Nephron (organoid): ENCODE measurements around the gene SLC22A17.
"Not testable (repeated sequence)": the region's sequence is repeated elsewhere in the genome, so short reads cannot be mapped to it uniquely, and the experiment has no call there.

Experiments used
- H3K27ac Mint-ChIP-seq, 3 experiments: 2 replicates each; pipeline ENCODE4 v1.8.0; 2020; ENCODE audit warnings: mixed read lengths in 3 of 3, mild to moderate bottlenecking in 2 of 3, moderate library complexity in 1 of 3
- H3K27me3 Mint-ChIP-seq: 2 replicates; pipeline ENCODE4 v1.8.0; 2021; ENCODE audit warnings: low read depth, mild to moderate bottlenecking, moderate library complexity, mixed read lengths
- H3K36me3 Mint-ChIP-seq: 2 replicates; pipeline ENCODE4 v1.8.0; 2020; ENCODE audit warnings: low read depth, mixed read lengths
- H3K4me1 Mint-ChIP-seq: 2 replicates; pipeline ENCODE4 v1.8.0; 2020; ENCODE audit warnings: mixed read lengths
- H3K4me3 Mint-ChIP-seq, 3 experiments: 2 replicates each; pipeline ENCODE4 v1.8.0; 2020; ENCODE audit warnings: mild to moderate bottlenecking in 3 of 3, mixed read lengths in 3 of 3, moderate library complexity in 2 of 3
- H3K9me3 Mint-ChIP-seq: 2 replicates; pipeline ENCODE4 v1.8.0; 2020; ENCODE audit warnings: mixed read lengths
- TF ChIP-seq, protein P1 (sequence below), 3 experiments: fragments of 200-600 bp; sonication (generic); IDR thresholded peaks; one replicate each; pipeline ENCODE4 v1.5.0; 2021; ENCODE audit warnings: antibody characterized with exemption in 3 of 3; ENCODE audit not compliant: unreplicated experiment in 3 of 3

SLC22A17 gene

DNA sequence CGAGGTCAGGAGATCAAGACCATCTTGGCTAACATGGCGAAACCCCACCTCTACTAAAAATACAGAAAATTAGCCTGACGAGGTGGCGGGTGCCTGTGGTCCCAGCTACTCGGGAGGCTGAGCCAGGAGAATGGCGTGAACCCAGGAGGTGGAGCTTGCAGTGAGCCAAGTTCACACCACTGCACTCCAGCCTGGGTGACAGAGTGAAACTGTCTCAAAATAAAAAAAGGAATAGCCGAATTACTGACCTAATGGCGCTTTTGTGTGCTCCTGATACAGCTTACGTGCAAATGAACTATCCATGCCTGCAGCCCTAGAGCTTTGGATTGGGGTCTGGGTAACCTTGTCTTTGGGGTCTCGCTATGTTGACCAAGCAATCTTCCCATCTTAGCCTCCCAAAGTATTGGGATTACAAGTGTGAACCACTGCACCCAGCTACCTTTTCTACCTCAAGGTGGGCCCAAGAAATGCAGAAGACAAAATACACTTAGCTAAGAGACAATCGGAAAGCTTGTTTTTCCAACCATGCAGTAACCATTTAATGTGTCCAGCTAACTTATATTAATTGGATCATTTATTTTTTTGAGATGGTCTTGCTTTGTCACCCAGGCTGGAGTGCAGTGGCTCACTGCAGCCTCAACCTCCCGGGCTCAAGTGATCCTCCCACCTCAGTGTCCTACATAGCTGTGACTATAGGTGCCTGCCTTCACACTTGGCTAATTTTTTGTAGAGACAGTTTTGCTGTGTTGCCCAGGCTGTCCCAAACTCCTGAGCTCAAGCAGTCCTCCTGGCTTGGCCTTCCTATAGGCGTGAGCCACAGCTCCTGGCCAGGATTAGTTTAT is 26.0 kb downstream of the SLC22A17 start:
- no peaks in the 10 kb centered on the region for H3K27me3 Mint-ChIP-seq
- H3K27ac Mint-ChIP-seq, result peak overlapping the region; percentile 20 to 68 (median 21)
- H3K4me3 Mint-ChIP-seq, result peak overlapping the region in 1 of 3 experiments; percentile 61
- TF ChIP-seq, protein P1, sequence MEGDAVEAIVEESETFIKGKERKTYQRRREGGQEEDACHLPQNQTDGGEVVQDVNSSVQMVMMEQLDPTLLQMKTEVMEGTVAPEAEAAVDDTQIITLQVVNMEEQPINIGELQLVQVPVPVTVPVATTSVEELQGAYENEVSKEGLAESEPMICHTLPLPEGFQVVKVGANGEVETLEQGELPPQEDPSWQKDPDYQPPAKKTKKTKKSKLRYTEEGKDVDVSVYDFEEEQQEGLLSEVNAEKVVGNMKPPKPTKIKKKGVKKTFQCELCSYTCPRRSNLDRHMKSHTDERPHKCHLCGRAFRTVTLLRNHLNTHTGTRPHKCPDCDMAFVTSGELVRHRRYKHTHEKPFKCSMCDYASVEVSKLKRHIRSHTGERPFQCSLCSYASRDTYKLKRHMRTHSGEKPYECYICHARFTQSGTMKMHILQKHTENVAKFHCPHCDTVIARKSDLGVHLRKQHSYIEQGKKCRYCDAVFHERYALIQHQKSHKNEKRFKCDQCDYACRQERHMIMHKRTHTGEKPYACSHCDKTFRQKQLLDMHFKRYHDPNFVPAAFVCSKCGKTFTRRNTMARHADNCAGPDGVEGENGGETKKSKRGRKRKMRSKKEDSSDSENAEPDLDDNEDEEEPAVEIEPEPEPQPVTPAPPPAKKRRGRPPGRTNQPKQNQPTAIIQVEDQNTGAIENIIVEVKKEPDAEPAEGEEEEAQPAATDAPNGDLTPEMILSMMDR (IDR thresholded peaks at IDR 0.05; ENCODE audit: unreplicated experiment in 3 of 3), result no peak
- H3K4me1 Mint-ChIP-seq, result peaks cover 22% of the 10 kb centered on the region
- peaks cover 40% of the 10 kb centered on the region for H3K36me3 Mint-ChIP-seq
- no peaks in the 10 kb centered on the region for H3K9me3 Mint-ChIP-seq

DNA sequence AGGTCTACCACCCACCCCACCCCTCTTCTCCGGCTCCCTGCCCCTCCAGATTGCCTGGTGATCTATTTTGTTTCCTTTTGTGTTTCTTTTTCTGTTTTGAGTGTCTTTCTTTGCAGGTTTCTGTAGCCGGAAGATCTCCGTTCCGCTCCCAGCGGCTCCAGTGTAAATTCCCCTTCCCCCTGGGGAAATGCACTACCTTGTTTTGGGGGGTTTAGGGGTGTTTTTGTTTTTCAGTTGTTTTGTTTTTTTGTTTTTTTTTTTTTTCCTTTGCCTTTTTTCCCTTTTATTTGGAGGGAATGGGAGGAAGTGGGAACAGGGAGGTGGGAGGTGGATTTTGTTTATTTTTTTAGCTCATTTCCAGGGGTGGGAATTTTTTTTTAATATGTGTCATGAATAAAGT is 26.9 kb downstream of the SLC22A17 start:
- not testable (repeated sequence) for H3K9me3 Mint-ChIP-seq, H3K27me3 Mint-ChIP-seq
- Mint-ChIP-seq H3K27ac (peak overlapping the region; percentile 14 to 69 (median 24)), H3K36me3 (peaks cover 41% of the 10 kb centered on the region), H3K4me1 (peaks cover 22% of the 10 kb centered on the region), H3K4me3 (peak overlapping the region; percentile 7 to 17 (median 15))

DNA sequence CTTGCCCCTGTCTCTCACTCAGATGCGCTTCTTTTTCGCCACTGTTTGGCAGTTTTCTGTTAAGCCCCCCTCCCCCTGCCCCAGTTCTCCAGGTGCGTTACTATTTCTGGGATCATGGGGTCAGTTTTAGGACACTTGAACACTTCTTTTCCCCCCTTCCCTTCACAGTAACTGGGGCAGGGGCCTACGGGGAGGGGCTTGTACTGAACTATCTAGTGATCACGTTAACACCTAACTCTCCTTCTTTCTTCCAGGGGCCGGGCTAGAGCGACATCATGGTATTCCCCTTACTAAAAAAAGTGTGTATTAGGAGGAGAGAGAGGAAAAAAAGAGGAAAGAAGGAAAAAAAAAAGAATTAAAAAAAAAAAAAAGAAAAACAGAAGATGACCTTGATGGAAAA is 27.7 kb downstream of the SLC22A17 start:
- H3K36me3 Mint-ChIP-seq, result peaks cover 46% of the 10 kb centered on the region
- H3K27ac Mint-ChIP-seq, result peak overlapping the region in 2 of 3 experiments; percentile 46 to 79
- H3K27me3 Mint-ChIP-seq, result no peaks in the 10 kb centered on the region
- peak overlapping the region; percentile 22 to 64 (median 62) for H3K4me3 Mint-ChIP-seq
- H3K4me1 Mint-ChIP-seq, result peaks cover 28% of the 10 kb centered on the region
- H3K9me3 Mint-ChIP-seq, result no peaks in the 10 kb centered on the region
- TF ChIP-seq, protein P1 (IDR thresholded peaks at IDR 0.05; ENCODE audit: unreplicated experiment in 3 of 3), result no peak

DNA sequence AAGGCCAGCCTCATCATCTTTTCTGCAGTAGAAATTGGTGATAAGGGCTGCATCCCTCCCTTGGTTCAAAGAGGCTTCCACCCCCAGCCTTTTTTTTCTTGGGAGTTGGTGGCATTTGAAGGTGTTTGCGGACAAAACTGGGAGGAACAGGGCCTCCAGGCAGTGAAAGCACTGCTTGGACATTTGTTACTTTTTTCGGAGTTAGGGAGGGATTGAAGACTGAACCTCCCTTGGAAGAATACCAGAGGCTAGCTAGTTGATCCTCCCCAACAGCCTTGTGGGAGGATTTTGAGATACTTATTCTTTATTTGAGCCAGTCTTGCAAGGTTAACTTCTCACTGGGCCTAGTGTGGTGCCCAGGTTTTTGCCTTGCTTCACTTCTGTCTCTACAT is 28.2 kb downstream of the SLC22A17 start:
- H3K4me1 Mint-ChIP-seq, result peaks cover 32% of the 10 kb centered on the region
- peaks cover 51% of the 10 kb centered on the region for H3K36me3 Mint-ChIP-seq
- H3K27me3 Mint-ChIP-seq, result no peaks in the 10 kb centered on the region
- H3K9me3 Mint-ChIP-seq, result no peaks in the 10 kb centered on the region
- H3K27ac Mint-ChIP-seq, result peak overlapping the region; percentile 45 to 79 (median 46)
- TF ChIP-seq, protein P1 (IDR thresholded peaks at IDR 0.05; ENCODE audit: unreplicated experiment in 3 of 3), result no peak
- H3K4me3 Mint-ChIP-seq, result peak overlapping the region; percentile 56 to 64 (median 62)

- peak overlapping the region; percentile 56 to 64 (median 62) for H3K4me3 Mint-ChIP-seq
- H3K27me3 Mint-ChIP-seq, result no peaks in the 10 kb centered on the region
- peaks cover 32% of the 10 kb centered on the region for H3K4me1 Mint-ChIP-seq
- peak overlapping the region in 1 of 3 experiments; percentile 79 for H3K27ac Mint-ChIP-seq
- peaks cover 52% of the 10 kb centered on the region for H3K36me3 Mint-ChIP-seq
- TF ChIP-seq, protein P1 (IDR thresholded peaks at IDR 0.05; ENCODE audit: unreplicated experiment in 3 of 3), result no peak
- H3K9me3 Mint-ChIP-seq, result no peaks in the 10 kb centered on the region
Measured at GRCh38 chr14:23323838-23324454, 28.7 kb downstream of the SLC22A17 start.
